ENCODE data around the gene TRIM32.
A peak's percentile ranks its signal among the peaks of the same experiment; 100 is the strongest.

DNA sequence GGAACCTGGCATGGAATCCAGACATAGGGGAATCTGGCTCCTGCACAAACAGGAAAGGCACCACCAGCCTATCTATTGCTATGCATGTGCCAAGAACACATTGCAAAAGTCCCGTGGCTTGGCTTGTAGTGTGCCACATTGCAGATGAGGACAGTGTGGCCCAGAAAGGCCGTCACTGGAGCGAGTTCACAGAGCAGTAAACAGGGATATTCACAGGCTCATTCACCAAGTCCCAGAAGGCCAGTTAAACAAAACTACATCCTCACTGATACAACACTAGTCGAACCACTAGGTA is 39.6 kb upstream of the TRIM32 start:
- TF ChIP-seq, protein P1, sequence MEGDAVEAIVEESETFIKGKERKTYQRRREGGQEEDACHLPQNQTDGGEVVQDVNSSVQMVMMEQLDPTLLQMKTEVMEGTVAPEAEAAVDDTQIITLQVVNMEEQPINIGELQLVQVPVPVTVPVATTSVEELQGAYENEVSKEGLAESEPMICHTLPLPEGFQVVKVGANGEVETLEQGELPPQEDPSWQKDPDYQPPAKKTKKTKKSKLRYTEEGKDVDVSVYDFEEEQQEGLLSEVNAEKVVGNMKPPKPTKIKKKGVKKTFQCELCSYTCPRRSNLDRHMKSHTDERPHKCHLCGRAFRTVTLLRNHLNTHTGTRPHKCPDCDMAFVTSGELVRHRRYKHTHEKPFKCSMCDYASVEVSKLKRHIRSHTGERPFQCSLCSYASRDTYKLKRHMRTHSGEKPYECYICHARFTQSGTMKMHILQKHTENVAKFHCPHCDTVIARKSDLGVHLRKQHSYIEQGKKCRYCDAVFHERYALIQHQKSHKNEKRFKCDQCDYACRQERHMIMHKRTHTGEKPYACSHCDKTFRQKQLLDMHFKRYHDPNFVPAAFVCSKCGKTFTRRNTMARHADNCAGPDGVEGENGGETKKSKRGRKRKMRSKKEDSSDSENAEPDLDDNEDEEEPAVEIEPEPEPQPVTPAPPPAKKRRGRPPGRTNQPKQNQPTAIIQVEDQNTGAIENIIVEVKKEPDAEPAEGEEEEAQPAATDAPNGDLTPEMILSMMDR (IDR thresholded peaks at IDR 0.05) = peak in 1 of 3 experiments; percentile 1
- TF ChIP-seq POLR2AphosphoS5 (IDR thresholded peaks at IDR 0.05; ENCODE audit: insufficient read depth in 1 of 2, low read depth in 1 of 2) = no peak
